Erythroblast (primary cell): ENCODE measurements around the gene NFAT5.
"Not testable (repeated sequence)": the region's sequence is repeated elsewhere in the genome, so short reads cannot be mapped to it uniquely, and the experiment has no call there.

Experiments
- DNase-seq, 2 experiments: peaks; one replicate each; lab custom pipeline; 2025; lab: John Stamatoyannopoulos, UW
- GATA1 ChIP-seq: IDR thresholded peaks from 2 replicates; pipeline ENCODE4 v1.6.1; 2011; ENCODE audit warnings: low read depth, mild to moderate bottlenecking, control low read depth, low read length, moderate library complexity
- POLR2A ChIP-seq: IDR thresholded peaks from 2 replicates; pipeline ENCODE4 v1.6.1; 2011; ENCODE audit warnings: mild to moderate bottlenecking, low read length

The NFAT5 gene

GRCh38 chr16:69565671-69566239 lies at the start of gene NFAT5:
TSS of gene NFAT5 (plus strand) at chr16:69565966. CDS start at chr16:69566302, 336 bp downstream.
- DNase-seq, result peak; percentile 90 to 96
- TF ChIP-seq POLR2A, result peak; percentile 77
- no peak for TF ChIP-seq GATA1

DNA sequence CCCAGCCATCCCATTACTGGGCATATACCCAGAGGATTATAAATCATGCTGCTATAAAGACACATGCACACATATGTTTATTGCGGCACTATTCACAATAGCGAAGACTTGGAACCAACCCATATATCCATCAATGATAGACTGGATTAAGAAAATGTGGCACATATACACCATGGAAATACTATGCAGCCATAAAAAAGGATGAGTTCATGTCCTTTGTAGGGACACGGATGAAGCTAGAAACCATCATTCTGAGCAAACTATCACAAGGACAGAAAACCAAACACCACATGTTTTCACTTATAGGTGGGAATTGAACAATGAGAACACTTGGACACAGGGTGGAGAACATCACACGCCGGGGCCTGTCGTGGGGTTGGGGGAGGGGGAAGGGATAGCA lies 47.9 kb upstream of the NFAT5 start:
- not testable (repeated sequence) for DNase-seq

- no peak for TF ChIP-seq GATA1
- TF ChIP-seq POLR2A, result no peak
- DNase-seq, result no peak
Measured at GRCh38 chr16:69520413-69520799, 45.4 kb upstream of the NFAT5 start.

- no peak for TF ChIP-seq GATA1
- DNase-seq, result no peak
Measured at GRCh38 chr16:69520800-69521602, 44.8 kb upstream of the NFAT5 start.

DNA sequence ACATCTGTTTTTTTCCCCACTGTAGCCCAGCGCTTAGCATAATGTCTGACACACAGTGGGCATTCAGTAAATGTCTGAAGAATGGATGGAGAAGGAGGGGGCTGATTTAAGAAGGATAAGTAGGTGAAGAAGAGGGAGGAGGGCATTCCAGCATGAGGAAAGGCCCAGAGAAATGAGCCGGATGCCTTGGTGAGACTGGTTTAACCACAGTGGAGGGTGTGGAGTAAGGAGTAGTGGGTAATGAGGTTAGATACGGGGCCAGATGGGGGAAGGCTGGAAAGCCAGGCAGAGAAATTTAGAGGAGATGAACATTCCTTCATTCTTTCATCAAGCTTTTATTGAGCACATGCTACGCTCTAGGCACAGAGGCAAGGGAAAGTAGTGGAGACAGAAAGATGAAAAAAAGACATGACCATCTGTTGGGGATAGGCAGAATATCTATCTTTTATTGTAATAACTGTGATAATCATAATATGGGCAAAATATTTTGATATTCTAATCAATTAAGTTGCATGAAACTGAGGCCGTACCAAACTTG lies 43.7 kb upstream of the NFAT5 start:
- no peak for DNase-seq
- TF ChIP-seq POLR2A, result no peak

DNA sequence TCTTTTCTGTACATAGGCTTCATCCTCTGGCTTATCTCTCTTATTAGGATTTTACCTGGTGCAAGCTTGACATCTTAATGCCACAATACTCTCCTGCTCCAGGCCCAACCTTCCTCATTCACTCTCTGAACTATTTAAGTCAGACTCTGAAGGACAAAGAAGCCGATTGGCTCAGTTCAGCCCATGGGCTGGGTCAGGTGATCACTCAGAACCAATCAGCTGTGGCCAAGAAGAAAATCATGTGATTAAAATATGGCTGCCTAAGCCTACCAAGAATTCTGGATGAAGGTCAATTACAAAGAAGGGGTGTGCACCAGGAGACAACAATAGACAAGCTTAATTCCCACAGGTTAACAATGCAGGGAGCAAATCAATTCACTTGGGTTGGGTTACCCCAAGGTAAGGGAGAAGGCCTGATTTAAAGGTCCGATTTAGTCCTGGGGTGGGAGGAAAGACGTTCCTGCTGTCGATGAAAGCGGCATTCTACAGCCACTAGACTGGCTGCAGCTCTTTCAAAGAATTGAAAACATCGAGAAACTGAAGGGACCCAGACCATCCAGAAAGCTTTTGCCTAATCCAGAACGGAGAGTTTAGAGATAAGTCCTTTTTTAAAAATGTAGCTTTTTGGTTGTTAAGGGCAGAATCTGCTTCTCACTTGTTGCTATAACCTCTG lies 42.9 kb upstream of the NFAT5 start:
- TF ChIP-seq GATA1 (no peak), POLR2A (no peak)
- DNase-seq, result peak; percentile 21

DNA sequence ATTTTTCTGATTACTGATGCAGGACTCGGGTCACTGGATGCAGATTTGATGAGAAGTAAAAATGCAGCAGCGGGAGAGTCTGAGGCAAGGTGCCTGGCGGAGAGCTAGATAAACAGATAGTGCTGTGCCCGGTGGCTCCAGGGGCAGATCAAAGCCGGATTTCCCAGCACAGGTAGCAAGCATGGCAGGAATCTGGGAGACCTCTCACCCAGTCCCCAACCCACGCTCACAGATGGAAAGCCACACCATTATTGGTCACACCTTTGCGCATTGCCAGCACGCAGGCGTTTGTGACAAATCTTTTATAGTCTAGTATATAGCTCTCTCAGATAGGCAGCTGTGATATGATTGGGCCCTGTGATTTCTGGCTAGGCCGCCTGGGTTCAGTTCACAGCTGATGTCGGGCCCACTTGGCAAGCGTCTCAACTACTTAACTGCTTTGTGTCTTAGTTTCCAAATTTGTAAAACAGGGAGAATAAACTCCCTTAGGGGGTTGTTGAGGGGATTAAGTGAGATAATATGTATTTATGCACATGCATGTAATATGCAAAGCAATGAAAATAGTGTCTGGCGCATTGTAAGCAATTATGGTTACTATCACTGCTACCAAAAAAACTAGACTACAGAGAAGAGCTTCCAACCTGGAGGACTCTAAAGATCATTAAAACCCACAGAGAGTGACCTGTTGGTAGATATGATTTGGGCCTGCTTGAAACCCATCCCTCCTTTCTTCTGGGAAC lies 42.0 kb upstream of the NFAT5 start:
- DNase-seq, result no peak
- no peak for TF ChIP-seq GATA1
- no peak for TF ChIP-seq POLR2A

- DNase-seq, result no peak
- TF ChIP-seq POLR2A (no peak), GATA1 (no peak)
Measured at GRCh38 chr16:69526831-69527655, 38.7 kb upstream of the NFAT5 start.

DNA sequence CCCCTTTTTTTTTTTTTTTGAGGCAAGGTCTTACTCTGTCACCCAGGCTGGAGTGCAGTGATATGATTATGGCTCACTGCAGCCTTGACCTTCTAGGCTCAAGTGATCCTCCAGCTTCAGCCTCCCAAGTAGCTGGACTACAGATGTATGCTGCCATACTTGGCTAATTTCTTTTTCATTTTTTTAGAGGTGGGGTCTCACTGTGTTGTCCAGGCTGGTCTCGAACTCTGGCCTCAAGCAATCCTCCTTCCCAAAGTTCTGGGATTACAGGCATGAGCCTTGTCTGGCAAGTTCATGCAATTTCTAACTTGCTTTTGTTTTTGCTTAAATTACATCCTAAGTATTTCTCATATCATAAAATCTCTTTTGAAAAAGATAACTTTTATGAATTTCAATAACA lies 33.8 kb upstream of the NFAT5 start:
- DNase-seq, result no peak
- TF ChIP-seq POLR2A (no peak), GATA1 (no peak)

- no peak for DNase-seq
- TF ChIP-seq POLR2A, result no peak
- no peak for TF ChIP-seq GATA1
Measured at GRCh38 chr16:69532641-69533455, 32.9 kb upstream of the NFAT5 start.

GRCh38 chr16:69534720-69535119 lies 31.0 kb upstream of the NFAT5 start:
- no peak for DNase-seq

GRCh38 chr16:69535123-69536050 lies 30.4 kb upstream of the NFAT5 start:
- TF ChIP-seq POLR2A (no peak), GATA1 (no peak)

More at GRCh38 chr16:69534720-69535119, 31.0 kb upstream of the NFAT5 start:
- TF ChIP-seq GATA1 (no peak), POLR2A (no peak)

More at GRCh38 chr16:69535123-69536050, 30.4 kb upstream of the NFAT5 start:
- DNase-seq, result no peak
